ENCODE results near the gene TNNI2.
A peak's percentile ranks its signal among the peaks of the same experiment; 100 is the strongest.
"Not testable (repeated sequence)": the region's sequence is repeated elsewhere in the genome, so short reads cannot be mapped to it uniquely, and the experiment has no call there.

TNNI2 gene

DNA sequence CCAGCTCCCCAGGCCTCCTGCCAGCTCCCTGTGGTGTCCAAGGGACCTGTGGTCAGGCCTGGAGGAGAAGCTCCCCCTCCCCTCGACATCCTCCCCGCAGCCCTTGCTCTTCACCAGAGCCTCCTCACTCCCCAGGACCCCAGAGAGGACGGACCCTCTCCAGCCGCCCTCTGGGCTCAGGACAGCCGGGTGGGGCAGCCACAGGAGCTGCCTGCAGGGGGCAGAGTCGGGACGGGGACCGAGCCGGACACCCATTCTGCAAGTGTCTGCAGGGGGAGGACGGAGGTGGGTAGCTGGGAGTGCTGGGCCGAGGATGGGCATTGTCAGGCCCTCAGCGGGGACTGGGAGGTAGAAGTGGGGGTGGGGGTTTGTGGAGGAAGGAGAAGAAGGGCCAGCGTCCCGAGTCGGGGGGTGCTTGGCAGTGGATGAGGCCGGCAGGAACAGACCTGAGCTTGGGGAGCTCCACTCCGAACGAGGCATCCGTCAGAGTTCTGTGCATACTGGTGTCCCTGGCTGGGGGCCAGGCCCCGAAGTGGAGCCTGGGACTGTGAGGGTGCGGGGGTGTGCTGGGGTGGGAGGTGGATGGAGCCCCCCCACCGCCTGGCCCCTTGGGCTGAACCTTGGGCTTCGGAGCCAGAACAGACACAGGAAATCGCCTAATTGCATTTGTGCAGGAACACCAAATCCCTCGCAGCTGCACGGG, 37.7 kb downstream of the TNNI2 start:
- no peak for DNase-seq

DNA sequence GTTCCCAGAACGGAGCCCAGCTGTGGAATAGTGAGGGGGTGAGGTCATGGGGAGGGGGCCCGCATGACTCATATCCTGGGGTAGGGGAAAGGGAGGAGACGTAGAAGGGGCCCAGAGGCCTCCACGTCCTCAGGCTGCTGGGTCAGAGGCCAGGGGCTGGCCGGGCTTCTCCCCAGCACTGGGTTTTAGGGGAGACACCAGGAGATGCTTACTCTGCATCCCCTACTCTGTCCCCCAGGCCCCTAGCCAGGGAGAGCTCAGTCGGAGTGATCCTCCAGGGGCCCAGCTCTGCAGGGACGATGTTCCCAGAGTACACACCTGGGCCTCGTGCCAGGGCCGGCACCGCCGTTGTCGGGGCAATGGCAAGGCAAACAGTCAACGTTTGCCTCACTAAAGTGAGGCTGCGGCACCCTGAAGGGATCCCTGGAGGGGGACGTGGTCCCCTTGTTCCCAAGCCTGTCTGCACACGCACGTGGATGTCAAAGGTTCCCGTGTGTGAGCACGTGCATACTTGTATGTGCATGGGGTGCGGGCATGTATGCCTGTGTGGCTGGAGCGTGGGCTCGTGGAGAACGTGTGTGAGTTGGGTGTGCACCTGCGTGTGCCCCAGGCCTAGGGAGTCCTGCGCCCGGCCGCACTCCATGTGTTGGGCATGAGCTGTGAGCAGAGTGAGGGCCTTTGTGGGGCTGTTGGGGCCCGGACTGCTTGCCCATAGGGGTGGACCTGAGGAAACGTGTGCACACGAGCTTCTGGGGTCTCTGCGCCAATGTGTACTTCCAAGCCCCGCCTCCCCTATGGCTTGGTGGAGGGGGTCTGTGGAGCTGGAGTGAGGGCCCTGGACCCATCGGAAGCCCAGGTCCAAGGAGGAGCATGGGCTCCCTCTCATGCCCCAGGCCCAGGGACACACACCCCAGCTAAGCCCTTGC, 38.7 kb downstream of the TNNI2 start:
- no peak for DNase-seq

DNA sequence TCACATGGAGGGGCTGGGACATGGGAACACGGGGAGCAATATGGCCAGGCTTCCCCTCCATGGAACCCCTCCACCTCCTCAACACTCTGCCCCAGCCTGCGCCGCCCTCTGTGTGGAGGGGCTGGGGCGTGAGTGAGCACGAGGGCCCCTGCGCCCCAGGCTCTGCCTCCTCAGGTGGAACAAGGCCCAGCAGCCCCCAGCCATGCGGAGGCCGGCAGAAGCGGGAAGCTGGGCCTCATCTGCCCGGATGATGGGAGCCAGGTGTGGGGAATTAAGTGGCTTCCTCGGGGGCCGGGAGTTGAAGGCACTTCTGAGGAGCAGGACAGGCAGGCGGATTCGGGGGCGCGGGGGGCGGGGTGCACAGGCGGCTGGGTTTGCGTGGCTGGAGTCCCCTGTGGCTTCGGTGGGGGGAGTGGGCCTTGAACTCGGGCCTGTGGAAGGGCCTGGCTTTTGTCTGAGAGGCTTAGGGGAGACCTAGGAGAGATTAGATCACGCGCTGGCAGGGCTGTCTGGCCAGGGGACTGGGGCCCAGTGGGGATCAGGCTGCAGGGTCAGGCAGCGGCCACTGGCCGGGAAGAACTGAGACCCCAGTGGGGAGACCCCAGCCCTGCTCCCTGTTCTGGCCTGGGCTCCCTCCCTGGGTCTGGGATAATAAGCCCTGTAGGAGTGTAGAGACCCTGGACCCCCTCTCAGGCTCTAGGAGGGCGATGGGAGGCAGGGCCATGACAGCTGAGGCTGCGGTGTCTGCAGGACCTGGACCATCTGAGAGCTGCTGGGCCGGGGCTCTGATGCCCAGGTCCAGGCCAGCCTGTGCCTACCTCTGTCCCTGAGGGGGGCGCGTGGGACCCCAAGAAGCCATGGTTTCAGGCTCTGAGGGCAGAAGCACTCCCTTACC, 39.6 kb downstream of the TNNI2 start:
- DNase-seq, result no peak

DNA sequence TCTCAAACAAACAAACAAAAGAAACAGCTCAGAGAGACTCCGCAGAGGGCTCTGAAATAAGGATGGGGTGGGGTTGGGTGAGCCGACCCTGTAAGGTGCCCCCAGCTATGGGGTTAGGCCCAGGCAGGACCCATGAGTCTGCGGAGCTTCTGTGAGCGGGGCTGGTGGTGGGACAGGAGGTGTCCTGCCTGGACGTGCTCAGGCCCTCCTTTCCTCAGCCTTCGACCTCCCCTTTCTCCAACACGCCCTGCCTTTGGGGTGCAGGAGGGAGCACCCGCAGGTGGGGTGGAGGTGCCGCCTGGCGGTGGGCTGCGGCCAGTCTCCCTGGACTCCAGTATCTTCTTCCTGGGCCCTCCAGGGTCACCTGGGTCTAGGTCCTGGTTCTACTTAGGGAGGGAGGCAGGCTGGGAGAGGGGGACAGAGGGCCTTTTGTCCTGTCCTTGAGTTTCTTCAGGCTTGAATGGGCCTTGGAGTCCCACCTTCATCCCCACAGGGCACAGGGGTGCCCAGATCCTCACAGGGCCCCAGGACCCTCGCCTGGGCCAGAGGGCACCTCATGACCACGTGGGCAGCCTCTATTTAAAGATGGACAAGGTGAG, 40.7 kb downstream of the TNNI2 start:
- no peak for DNase-seq

DNA sequence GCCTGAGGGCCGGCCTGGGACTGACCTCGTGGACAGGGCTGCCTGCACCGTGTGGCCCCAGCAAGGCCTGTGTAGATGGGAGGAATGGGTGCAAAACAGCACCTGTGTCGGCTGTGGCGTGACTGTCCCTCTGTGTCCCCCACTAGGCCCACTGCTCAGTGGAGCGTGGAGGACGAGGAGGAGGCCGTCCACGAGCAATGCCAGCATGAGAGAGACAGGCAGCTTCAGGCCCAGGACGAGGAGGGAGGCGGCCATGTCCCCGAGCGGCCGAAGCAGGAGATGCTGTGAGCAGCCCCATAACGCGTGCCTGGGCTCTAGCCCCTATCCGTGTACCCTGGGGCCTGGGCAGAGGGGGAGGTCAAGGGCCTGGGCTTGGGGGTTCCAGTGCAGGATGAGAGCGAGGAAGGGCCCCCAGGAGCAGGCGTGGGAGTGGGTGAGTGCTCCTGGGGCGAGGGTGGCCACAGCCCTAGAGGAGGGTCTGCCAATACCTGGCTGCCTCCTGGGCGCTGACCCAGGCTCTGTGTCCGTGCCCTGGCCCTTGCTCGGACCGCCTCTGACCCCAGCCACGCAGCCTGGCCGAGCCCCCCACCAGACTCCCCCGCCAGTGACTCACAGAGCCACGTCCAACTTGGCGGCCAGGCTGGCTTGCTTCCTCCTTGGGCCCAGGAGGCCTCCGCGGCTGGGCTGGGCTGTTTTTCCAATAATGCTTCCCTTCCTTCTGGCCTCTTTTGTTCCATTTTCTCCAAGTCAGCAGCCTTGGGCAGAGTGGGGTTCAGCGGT, 41.4 kb downstream of the TNNI2 start:
- no peak for DNase-seq

DNA sequence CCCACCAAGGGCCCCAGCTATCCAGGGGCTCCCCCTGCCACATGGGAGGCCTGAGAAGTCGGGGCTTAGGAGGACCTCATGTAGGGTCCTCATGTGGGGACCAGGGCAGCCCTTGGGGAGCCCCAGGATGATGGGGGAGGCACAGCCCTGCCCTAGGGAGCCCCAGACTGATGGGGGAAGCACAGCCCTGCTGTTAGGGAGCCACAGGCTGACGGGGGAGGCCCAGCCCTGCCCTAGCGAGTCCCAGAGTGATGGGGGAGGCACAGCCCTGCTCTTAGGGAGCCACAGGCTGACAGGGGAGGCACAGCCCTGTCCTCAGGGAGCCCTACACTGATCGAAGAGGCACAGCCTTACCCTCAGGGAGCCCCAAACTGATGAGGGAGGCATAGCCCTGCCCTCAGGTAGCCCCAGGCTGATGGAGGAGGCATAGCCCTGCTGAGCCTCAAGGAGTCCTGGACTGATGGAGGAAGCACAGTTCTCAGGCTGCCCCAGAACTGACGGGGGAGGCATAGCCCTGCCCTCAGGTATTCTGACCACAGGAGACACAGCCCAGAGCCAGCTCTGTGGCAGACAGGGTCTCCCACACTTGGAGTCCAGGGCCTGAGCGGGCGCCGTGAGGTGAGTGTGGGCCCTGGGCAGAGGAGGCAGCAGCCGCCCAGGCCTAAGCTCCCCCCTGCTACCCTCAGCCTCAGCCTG, 42.1 kb downstream of the TNNI2 start:
- DNase-seq, result no peak

DNA sequence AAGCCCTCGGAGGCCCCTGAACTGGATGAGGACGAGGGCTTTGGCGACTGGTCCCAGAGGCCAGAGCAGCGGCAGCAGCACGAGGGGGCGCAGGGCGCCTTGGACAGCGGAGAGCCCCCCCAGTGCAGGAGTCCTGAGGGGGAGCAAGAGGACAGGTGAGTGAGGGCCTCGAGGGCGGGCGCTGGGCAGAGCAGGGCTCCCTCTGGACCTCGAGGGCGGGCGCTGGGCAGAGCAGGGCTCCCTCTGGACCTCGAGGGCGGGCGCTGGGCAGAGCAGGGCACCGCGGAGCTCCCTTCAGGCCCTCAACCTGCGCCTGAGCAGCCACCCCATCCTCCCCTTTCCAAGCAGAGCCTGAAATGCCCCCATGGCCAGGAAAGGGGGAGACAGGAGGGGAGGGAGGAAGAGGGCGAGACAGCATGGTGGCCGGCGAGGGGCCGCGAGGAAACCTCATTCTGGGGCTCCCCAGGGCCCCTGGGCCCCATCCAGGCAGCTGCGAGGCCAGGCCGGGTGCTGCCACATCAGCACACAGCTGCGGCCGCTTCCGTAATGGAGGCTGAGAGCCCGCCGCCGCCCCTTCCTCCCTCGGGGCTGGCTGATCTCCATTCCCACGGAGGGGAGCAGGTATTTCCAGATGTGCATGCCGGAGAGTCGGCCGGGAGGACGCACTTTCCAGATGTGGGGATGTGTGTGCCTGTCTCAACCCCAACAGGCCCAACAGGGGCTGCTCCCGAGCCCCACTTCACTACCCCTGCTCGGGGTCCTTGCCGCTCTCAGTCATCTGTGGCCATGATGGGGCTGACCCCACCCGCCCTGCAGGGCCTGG, 42.9 kb downstream of the TNNI2 start:
- DNase-seq, result no peak

DNA sequence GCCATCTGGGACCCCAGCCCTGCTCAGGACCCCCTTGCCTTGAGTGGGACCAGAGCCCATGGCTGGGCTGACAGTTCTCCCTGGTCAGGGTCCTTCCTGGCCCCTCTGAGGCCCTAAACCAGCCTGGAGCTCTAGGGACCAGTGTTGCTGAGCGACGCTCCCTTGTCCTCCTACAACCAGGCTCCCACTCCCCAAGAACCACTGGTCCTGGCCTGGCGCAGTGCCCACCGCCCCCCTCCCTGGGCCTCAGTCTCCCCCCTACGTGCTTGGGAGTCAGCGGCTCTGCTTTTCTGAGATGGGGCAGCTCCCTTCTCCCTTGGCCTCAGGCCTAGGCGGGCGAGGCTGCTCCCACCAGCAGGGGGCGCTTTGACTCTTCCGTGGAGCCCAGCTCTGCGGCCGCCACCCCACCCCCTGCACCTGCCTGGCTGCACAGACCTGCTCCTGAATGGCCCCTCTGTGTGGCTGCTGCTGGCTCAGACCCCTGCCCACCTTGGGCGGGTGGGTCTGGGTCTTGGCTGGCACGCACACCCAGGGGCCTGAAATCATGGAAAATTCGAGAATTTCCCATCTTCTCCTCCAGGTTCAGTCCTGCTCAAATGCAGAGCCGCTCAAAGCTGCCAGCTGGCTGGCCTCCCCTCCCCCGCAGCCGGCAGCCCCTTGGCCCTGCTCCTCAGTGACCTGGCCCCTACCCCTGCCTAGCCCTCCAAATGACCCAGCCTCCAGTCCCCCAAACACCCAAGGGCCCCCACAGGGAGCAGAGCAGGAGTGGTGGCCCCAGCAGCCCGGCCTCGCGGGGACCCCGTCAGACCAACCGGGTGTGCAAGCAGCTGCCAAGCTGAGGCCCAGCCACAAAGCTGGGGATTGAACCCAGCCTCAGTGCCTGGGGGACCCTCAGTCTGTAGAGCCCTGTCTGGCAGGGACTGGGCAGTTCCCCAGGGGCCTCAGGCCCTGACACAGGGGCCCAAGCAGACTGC, 43.8 kb downstream of the TNNI2 start:
- peak; percentile 56 for DNase-seq

DNA sequence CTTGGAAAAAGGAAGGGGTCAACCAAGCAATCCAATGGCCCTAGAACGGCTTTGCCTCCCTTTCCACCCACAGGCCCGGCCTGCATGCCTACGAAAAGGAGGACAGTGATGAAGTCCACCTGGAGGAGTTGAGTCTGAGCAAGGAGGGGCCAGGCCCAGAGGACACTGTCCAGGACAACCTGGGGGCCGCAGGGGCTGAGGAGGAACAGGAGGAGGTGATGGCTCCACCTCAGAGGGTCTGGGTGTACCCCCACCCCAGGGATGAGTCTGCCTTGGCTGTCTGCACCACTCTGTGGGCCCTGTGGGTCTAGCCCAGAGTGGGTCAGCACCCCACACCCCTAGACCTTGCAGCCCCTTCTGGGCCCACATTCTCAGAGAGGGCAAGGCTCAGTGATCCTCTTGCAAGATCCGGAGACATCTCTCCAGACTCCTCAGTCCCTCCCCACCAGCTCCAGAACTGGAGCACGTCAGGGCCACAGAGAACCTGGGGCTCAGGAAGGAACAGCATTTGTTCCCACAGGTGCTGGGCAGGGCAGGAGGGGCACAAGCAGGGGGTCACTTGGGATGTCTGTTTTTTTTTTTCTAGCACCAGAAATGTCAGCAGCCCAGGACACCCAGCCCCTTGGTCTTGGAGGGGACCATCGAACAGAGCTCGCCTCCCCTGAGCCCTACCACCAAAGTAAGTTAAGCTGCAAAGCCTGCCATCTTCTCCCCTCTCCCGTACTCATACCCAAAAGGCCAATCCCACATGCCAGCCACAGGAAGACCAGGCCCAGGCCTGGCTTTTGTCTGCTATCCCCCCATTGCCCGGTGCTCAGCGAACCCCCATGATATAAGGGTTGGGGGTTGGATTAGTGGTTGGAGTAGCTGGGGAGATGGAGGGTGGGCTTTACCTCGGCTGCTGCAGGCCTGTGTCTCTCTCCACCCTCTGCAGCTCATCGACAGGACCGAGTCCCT, 44.8 kb downstream of the TNNI2 start:
- DNase-seq, result no peak

DNA sequence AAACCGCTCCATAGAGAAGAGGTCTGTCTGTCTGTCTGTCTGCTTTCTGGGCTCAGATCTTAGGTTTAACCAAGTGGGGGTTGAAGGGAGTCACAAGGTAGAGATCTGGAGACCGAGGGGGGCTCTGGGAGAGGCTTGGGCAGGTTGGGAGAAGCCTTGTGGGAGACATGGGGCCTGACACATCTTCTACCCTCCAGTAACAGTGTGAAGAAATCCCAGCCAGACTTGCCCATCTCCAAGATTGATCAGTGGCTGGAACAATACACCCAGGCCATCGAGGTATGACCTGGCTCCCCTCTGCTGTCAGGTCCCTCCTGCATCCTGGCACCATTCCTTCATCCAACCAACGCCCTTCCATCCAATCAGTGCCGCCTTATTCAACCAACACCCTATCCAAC, 45.5 kb downstream of the TNNI2 start:
- no peak for DNase-seq

DNA sequence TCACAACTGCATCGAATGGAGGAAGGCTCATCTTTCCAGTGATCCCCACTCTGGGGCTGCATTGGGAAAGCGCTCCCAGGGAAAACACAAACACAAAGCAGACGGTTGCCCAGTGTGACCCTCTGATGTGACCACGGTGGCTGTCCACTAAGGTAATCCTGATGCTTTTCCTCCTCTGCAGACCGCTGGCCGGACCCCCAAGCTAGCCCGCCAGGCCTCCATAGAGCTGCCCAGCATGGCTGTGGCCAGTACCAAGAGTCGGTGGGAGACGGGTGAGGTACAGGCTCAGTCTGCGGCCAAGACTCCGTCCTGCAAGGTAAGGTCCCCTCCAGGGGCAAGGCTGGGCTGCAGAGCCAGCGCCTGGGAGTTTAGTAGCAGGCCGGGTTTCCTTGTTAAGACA, 47.8 kb downstream of the TNNI2 start:
- DNase-seq, result not testable (repeated sequence)

DNA sequence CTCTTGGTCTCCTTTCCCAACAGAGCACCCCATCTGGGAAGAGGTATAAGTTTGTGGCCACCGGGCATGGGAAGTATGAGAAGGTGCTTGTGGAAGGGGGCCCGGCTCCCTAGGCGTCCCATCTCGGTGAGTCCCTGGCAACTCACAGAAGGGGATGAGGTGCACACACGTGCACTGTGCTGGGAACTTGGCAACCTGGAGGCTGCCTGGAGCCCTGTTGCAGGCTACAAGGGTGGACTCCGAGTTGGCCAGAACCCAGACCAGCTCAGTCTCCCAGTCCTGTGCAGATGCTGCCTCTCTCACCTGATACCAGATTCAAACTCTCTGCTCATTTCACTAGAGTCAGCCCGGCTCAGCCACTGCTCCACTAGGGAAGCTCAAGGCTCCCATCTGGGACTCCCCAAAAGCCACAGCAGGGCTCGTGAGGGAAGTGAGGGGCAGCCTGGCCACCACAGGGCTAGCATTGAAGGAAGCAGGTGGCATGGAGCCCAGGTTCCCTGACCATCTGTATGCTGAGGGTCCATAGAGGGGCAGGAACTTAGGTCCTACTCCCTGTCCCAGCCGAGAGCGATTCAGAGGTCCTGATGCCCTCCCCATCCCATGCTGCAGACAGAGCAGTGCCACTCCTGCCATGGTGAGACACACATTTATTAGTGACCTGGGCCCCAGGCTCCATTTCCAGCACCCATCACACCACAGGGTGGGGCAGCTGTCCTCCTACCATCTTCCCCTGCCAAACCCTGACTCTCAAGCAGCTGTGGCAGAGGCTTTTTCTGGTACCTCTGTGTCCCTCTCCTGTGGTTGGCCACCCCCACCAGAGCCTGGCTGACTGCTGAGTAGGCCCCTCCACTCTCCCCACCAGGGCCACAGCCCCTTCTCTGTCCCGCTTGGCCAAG, 48.9 kb downstream of the TNNI2 start:
- DNase-seq, result no peak

DNA sequence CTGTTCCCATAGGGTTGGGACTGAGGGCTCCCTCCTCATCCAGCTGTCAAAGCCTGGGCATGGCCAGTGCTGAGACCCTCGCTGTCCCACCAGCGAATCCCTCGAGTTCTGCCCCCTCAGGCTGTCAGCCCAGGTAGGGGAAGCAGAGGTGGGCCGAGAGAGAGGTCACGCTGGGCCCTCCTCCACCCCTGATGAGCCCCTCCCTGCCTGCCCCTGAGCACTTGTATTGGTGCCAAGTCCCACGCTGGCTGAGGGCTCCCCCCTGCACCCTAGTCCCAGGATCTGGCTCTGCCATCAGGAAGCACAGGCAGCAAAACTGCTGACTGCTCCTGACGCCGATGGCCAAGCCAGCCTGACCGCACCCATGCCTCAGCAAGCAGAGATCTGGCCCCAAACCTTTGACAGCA, 49.6 kb downstream of the TNNI2 start:
- no peak for DNase-seq

DNA sequence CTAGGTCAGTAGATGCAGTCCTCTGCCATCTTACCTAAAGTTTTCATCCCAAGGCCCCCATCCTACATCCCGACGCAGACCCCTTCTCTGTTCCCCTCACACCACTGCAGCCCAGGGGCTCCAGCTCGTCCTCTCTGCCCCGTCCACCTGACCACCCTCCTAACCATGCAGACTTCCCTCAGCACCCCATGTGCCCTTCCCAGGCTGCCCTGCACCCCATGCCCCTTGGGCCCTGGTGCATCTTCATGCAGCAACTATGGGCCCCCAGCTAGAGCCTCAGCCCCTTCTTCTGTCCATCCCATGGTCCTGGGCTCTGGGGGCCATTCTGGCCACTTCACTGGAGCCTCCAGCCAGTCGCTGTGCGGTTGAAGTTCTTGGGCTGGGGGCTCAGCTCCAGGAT, 50.0 kb downstream of the TNNI2 start:
- DNase-seq, result no peak

DNA sequence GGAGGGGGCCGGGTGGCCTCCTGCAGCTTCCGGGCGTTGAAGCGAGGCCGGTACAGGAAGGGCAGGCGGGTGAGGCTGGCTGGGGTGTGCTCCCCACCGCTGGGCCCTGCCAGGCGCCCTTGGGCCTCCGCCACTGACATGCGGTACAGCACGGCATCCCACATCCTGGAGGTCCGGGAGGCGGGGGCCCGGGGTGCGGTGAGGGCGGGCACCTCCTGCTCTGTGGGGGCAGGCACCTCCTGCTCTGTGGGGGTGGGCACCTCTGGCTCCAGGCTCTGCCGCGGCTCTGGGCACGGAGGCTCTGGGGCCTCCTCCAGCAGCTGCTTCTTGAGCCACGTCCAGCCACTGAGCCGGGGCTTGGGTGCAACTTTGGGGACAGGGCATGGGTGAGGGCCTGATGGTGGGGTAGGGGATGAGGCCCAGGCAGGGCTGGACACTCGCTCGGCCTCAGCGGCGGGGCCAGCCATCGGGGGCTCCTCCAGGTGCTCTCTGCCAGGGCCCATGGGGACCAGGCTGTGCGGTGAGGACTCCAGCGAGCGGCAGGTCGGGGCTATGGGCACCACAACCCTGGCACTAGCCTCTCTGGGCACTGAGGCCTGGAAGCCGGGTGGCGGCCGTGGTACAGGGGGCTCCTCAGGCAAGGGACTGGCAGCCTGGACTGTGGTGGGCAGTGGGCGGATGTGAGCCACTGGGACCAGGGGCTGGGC, 50.6 kb downstream of the TNNI2 start:
- no peak for DNase-seq
